OCI-LY1 (cell line): Measurements from ENCODE around the gene GSK3B.

Experiments
- EZH2 ChIP-seq: fragments of 200-600 bp; sonication (generic), shearing (Covaris generic); IDR thresholded peaks from 2 replicates; pipeline ENCODE4 v1.8.0; 2017; ENCODE audit warnings: borderline replicate concordance, mixed run types, mild to moderate bottlenecking, antibody characterized with exemption, low read length, moderate library complexity, mixed read lengths
- TF ChIP-seq, protein P1 (sequence below): fragments of 200-600 bp; sonication (generic), shearing (Covaris generic); IDR thresholded peaks from 2 replicates; pipeline ENCODE4 v1.5.1; 2017; ENCODE audit warnings: mild to moderate bottlenecking, antibody characterized with exemption, low read length, moderate library complexity, mixed read lengths

DNA sequence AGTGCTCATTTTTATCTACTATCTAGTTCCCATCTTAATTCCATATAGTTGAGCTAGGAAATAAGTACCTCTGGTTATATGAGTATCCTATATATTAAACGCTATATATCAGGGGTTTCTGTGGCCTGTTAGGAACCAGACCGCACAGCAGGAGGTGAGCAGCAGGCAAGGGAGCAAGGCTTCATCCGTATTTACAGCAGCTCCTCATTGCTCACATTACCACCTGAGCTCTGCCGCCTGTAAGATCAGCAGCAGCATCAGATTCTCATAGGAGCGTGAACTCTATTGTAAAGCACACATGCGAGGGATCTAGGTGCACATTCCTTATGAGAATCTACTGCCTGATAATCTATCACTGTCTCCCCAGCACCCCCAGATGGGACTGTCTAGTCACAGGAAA, 23.0 kb downstream of the GSK3B start:
- TF ChIP-seq, protein P1, sequence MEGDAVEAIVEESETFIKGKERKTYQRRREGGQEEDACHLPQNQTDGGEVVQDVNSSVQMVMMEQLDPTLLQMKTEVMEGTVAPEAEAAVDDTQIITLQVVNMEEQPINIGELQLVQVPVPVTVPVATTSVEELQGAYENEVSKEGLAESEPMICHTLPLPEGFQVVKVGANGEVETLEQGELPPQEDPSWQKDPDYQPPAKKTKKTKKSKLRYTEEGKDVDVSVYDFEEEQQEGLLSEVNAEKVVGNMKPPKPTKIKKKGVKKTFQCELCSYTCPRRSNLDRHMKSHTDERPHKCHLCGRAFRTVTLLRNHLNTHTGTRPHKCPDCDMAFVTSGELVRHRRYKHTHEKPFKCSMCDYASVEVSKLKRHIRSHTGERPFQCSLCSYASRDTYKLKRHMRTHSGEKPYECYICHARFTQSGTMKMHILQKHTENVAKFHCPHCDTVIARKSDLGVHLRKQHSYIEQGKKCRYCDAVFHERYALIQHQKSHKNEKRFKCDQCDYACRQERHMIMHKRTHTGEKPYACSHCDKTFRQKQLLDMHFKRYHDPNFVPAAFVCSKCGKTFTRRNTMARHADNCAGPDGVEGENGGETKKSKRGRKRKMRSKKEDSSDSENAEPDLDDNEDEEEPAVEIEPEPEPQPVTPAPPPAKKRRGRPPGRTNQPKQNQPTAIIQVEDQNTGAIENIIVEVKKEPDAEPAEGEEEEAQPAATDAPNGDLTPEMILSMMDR: no peak
- TF ChIP-seq EZH2: no peak
